ENCODE data around the gene TTPAL.

The TTPAL gene, protein sequence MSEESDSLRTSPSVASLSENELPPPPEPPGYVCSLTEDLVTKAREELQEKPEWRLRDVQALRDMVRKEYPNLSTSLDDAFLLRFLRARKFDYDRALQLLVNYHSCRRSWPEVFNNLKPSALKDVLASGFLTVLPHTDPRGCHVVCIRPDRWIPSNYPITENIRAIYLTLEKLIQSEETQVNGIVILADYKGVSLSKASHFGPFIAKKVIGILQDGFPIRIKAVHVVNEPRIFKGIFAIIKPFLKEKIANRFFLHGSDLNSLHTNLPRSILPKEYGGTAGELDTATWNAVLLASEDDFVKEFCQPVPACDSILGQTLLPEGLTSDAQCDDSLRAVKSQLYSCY

DNA sequence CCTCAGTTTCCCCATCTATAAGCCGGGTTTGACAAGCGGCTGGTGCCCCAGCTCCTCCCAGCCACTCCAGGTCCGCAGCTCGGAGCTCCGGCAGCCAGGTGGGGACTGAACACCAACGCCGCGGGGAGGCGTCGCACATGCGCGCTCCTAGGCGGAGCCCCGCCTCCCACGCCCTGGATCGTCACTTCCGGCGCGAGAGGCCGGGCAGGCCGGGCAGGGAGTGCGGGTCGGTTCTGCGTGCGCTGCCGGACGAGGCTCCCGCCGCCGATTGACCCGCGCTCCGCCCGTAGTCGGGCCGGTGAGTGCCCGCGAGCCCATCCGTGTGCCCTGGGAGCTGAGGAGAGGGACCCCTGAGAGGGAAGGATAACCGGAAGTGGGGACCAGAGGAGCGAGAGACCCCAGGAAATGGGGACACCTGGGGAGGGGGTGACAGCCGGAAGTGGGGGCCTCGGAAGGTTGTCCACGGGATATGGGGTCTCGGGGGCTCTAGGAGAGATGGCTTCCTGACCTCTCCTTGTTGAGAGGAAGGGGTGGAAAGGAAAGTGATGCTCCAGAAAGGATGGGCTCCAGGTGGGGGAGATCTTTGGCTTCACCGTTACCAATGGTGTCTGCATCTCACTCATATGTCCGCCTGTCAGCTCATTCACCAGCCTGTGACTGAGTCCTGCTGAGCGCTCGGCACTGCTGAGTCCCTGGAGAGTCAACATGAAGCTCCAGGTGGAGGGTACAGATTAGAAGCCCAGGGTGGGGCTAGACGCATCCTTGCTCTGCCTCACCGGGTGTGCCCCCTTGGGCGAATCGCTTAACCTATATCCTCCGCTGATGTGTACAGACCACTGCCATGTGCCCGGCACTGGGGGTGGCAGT lies at the start of gene TTPAL:
Gene TTPAL (plus strand): TSS at position 181 of the 867 bp plus-strand sequence. CDS start 4,126 bp downstream, outside the sequence.
- DNase-seq, result peak; percentile 25 to 91 (median 76)

DNA sequence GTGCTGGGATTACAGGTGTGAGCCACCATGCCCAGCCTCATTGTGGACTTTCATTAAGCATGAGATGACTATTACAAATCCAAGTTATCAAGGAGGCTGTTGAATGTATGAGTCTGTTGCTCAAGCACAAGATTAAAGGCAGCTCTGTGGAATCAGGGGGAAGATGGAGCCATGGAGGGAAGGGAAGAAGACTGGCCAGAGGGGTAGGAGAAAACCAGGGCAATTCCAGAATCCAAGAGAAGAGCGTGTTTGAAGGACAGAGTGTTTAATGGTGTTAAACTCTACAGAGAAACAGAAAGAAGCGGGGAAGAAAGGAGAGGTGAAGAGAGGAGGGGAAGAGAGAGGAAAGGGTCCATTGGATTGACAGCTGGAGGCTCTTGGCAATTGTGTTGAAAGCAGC lies 49.8 kb upstream of the TTPAL start:
- no peak for DNase-seq

DNA sequence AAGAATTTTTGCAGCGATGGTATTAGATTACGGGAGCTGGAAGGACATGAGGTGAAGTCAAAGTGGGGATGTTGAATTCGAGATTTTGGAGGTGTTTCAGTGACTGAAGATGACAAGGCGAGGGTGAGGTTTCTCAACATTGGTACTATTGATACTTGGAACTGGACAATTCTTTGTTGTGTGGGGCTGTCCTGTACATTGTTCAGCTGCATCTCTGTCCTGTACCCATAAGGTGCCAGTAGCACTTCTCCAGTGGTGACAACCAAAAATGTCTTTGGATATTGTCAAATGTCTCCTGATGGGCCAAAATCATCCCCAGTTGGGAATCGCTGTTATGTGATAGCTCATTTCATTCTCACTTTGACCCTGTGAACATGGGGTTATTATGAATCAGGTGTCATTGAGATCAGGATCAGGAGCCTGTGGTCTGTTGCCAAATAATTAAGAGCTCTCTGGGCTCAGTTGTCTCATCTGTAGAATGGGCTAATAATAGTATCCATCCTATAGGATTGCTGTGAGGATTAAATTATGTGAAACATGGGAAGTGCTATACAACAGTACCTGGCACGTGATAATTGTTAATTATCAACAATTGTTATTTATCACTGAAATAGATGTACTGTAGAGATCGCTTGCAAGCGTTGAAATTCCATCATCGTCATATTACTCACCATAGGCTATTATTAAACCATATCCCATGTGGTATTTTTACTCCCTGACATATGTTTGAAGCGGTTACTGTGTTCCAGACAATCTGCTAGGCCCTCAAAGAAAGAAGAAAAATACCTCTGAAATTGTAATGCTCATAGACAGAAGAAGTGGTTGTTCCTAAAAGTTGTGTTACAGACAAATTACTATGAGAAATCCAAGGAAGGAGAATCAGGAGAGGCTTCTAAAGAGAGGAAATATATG lies 48.5 kb upstream of the TTPAL start:
- no peak for DNase-seq

DNA sequence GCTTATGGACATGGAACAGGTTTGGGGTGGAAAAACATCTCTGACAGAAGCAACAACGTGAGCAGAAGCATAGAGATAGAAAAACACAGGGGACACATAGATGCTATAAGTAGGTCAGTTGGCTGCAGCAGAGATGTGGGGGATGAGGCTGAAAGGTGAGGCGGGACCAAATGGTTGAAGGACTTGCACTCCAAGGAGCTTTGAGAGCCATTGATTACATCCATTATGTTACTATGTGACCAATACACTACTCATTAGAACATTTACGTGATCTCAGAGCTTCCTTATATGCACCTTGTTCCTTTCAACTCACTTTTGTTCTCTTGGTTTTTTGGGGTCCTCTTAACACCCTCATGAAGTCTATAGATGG lies 47.9 kb upstream of the TTPAL start:
- DNase-seq, result no peak

DNA sequence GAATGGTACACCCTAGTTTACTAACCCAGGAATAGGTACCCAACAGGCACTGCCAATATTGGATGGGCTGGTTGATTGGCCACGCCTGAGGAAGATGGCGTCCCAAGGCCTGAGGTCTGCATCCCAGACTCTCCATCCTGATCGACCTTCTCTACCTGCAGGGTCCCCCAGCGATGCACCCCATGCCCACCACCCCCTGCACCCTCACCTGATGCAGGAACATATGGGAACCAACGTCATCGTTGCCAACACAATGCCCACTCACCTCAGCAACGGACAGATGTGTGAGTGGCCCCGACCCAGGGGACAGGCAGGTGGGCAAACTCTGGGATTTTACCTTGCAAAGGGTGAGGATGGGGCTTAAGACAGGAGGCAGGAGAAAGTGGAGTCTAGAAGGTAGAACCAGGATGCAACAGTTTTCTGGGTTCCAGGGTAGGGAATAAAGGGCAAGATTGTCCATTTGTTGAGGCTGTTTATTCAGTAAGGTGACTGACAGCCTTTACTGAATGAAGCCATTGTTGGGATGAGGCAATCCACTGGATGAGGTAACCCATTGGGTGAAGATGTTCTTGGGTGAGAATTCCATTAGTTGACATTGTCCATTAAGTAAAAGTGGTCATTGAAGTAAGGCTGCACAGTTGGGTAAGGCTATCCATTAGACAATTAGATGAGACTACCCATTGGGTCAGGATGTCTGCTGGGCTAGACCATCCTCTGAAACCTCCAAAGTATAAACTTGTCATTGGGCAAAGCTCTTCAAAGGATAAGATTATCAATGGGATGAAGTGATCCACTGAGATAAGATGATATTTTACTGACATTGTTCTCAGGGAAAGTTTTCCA lies 47.3 kb upstream of the TTPAL start:
- DNase-seq, result no peak

DNA sequence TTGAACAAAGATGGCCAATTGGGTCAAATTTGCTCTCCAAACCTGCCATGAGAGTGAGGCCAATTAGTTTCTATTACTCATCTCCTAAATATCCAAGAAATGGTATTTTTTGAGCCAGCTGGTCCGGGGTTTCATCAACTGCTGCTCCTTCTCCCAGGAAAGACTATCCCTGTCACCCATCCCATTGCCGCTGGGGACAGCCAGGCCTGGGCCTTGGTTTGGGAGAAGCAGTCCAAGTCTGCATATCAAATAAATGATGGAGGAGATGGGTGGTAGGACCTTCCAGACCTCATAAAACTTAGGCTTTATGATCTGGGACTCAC lies 46.7 kb upstream of the TTPAL start:
- DNase-seq, result no peak

DNA sequence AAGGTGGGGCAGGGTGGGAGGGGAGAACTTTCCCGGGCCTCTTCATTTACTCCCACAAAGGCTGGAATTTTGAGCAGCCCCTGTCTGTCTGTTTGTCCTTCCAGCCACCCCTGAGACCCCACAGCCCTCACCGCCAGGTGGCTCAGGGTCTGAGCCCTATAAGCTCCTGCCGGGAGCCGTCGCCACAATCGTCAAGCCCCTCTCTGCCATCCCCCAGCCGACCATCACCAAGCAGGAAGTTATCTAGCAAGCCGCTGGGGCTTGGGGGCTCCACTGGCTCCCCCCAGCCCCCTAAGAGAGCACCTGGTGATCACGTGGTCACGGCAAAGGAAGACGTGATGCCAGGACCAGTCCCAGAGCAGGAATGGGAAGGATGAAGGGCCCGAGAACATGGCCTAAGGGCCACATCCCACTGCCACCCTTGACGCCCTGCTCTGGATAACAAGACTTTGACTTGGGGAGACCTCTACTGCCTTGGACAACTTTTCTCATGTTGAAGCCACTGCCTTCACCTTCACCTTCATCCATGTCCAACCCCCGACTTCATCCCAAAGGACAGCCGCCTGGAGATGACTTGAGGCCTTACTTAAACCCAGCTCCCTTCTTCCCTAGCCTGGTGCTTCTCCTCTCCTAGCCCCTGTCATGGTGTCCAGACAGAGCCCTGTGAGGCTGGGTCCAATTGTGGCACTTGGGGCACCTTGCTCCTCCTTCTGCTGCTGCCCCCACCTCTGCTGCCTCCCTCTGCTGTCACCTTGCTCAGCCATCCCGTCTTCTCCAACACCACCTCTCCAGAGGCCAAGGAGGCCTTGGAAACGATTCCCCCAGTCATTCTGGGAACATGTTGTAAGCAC lies 46.0 kb upstream of the TTPAL start:
- DNase-seq, result no peak

DNA sequence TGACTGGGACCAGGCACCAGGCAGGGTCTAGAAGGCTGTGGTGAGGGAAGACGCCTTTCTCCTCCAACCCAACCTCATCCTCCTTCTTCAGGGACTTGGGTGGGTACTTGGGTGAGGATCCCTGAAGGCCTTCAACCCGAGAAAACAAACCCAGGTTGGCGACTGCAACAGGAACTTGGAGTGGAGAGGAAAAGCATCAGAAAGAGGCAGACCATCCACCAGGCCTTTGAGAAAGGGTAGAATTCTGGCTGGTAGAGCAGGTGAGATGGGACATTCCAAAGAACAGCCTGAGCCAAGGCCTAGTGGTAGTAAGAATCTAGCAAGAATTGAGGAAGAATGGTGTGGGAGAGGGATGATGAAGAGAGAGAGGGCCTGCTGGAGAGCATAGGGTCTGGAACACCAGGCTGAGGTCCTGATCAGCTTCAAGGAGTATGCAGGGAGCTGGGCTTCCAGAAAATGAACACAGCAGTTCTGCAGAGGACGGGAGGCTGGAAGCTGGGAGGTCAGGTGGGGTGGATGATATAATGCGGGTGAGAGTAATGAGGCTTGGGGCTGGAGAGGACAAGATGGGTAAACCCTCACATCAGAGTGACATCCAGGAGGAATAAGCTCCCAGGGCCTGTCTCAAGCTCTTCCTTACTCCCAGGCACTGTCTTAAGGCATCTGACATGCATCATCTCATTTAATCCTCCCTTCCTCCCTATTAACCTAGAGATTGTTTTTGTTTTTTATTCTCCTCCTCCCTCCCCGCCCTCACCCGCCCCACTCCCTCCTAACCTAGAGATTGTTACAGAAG lies 45.2 kb upstream of the TTPAL start:
- no peak for DNase-seq

DNA sequence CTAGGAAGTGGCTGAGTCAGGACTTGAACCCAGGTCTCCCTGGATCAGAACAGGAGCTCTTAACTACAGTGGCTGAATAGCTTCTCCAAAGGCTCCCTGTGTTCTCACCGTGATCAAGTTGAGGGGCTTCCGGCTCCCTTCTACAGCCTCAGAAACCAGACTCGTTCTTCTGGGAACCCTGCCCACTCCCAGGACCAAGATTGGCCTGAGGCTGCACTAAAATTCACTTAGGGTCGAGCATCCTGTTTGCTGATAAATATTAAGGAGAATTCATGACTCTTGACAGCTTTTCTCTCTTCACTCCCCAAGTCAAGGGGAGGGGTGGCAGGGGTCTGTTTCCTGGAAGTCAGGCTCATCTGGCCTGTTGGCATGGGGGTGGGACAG lies 44.6 kb upstream of the TTPAL start:
- no peak for DNase-seq

DNA sequence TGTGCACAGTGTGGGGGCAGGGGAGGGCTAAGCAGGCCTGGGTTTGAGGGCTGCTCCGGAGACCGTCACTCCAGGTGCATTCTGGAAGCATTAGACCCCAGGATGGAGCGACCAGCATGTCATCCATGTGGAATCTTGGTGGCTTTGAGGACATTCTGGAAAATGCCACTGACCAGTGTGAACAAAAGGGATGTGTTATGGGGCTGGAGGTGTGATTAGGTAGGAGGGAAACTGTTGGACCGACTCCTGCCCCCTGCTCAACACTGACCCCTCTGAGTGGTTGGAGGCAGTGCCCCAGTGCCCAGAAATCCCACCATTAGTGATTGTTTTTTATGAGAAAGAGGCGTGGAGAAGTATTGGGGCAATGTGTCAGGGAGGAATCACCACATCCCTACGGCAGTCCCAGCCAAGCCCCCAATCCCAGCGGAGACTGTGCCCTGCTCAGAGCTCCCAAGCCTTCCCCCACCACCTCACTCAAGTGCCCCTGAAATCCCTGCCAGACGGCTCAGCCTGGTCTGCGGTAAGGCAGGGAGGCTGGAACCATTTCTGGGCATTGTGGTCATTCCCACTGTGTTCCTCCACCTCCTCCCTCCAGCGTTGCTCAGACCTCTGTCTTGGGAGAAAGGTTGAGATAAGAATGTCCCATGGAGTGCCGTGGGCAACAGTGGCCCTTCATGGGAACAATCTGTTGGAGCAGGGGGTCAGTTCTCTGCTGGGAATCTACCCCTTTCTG lies 44.0 kb upstream of the TTPAL start:
- DNase-seq, result no peak

DNA sequence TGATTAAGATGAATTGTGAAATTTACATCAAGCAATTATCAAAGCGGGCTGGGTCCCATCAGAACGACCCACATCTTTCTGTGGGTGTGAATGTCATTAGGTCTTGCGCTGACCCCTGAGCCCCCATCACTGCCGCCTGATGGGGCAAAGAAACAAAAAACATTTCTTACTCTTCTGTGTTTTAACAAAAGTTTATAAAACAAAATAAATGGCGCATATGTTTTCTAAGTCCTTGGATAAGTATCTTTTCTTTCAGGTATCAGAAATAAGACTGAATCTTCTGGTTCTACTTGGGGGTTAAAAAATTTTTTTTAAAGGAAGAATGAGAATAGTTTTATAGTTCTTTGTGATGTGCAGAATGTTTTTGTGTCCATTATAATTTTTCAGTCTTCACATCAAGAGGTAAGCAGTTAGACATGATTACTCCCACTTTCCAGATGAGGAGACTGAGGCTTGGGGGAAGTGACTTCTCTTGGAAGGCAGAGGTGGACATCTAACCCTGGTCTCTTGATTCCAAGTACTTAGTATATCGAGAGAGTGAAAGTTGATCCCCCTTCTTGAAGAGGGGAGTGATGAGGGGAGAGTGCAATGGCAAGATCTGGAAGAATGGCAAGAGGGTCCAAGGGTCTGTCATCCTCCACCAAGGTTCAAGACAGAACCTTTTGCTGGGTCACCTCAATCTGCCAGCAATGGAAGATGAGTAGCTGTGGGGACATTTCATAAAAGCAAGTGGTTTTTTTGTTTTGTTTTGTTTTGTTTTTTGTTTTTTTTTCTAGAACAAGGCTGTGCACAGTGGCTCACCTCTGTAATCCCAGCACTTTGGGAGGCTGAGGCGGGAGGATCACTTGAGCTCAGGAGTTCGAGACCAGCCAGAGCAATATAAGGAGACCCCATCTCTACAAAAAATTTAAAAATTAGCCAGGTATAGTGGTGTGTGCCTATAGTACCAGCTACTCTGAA lies 42.8 kb upstream of the TTPAL start:
- DNase-seq, result no peak

DNA sequence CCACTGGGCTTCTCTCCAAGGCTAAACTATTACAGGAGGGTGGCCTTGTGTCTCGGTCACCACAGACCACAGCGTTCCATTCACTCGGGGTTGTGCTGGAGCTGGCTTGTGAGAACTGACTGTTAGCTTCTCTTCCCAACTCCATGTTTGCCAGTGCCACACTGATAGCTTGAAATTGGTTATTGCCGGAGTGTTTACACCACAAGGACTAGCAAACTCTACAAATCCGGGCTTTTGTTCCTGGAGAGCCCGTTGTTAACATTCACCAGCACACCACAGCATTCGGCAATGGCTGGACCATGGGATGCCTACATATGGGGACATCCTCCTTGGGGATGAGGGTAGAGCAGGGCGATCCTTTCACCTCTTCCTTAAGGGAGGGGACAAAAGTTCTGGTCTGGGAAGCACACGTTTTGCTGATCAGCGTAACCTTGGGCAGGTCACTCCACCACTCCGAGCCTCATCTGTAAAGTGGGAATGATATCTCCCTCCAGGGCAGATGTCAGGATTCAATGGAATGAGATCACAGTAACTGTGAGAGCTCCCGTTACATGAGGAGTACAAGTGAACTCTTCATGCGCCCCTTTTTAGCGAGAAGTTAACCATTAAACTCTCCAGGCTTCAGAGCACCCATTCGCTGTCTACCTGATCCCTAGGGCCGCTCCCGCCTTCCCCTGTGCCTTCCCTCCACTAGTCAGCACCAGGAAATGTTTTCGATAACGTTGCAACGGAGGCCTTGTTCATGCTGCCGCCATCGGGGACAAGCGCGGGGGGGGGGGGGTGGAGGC lies 41.7 kb upstream of the TTPAL start:
- no peak for DNase-seq

DNA sequence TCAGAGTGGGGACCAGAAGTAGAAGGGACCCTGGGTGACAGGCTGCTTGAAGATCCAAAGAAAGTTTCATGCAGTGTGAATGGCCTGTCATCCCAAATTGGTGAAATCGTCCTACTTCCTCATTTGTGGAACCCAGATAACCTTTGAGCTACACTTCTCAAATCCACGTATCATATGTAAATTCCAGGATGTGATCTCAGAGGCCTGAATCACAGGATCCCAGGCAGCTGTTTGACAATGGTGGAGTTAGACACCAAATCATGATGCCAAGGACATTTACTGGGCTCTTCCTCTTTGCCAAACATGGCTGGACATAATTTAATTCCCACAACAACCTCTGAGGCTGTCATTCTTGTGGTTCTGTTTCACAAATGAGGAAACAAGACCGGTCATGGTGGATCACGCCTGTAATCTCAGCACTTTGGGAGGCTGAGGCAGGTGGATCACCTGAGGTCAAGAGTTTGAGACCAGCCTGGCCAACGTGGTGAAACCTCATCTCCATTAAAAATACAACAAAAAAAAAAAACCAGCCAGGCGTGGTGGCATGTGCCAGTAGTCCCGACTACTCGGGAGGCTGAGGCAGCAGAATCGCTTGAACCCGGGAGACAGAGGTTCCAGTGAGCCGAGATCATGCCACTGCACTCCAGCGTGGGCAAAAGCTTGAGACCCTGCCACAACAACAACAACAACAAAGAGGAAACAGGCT lies 39.9 kb upstream of the TTPAL start:
- DNase-seq, result no peak

DNA sequence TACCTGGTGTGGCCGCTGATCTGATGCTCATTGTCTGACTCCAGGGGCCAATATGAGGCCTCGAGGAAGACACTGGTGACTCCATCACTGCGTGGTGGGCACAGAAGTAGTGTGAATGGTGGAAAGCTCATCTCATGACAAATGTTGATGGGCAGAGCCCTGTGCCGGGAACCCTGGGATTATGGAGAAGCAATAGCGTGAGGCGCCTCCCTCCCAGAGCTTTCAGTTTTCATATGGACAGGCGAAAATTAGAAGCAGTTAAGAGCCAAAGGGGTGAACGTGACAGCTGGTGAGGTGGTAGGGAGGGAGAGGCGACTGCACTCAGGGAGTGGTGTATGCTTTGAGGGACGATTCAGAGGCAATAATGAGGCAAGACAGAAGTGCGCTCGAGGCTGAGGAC lies 39.3 kb upstream of the TTPAL start:
- no peak for DNase-seq

DNA sequence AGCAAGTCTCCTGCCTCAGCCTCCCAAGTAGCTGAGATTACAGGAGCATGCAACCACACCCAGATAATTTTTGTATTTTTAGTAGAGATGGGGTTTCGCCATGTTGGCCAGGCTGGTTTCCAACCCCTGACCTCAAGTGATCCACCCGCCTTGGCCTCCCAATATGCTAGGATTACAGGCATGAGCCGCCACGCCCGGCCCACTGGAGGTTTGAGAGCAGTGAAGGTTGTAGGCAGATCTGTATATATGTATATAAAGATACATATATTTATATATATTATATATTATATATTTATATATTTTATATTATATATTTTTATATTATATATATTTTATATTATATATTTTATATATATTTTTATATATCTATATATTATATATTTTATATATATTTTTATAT lies 38.2 kb upstream of the TTPAL start:
- no peak for DNase-seq

DNA sequence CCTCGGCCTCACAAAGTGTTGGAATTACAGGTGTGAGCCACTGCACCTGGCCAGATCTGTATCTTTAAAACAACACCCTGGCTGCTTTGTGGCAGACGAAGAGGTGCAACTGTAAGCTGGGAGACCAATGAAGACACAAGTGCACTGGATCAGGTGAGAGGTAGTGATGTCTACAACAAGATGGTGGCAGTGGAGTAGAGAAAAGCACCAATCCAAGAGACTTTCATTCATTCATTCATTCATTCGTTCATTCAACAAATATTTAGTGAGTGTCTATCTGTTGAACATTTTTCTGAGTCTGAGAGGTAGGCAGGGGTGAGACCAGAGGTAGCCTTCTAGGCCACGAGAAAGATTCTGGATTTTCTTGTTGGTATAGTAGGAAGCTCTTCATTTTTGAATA lies 36.9 kb upstream of the TTPAL start:
- DNase-seq, result no peak
